ENCODE measurements around the gene POP5. TPM values are rescaled to one million over a fixed set of nuclear protein-coding genes. Genes with fewer than 3 reads are reported as not detected.

Gene POP5
- total and polyA plus RNA-seq, 2 of the 4 experiments (the other 2 are of a cell fraction), result 69.5 to 99.4 TPM

GRCh38 chr12:120542166-120542565 is 39.0 kb downstream of the POP5 start:
- 100% methylated on average over 2 of the region's 5 CpGs; no CpG with 5 or more reads in 1 of the 2 experiments for WGBS, 2 experiments (ENCODE audit: extremely low coverage in 2 of 2, insufficient read length in 1 of 2)
- CTCF ChIA-PET, result no interaction called here
- no peak overlapping the region for H2BK15ac ChIP-seq (ENCODE audit: low read depth, low read length)

More at GRCh38 chr12:120542166-120542565, 39.0 kb downstream of the POP5 start:
- no peak overlapping the region for H2BK5ac ChIP-seq (ENCODE audit: low read depth, low read length, poor library complexity, severe bottlenecking)
- peaks cover 28 to 74% of the 10 kb centered on the region in 2 experiments for H3K79me1 ChIP-seq (ENCODE audit: low read depth in 1 of 2, low read length in 2 of 2)
- H2AK5ac ChIP-seq (ENCODE audit: low read depth, low read length), result no peak overlapping the region
- dilution Hi-C loops (cut with HindIII; ENCODE audit: low sequenced_read_pairs, unreplicated experiment) (no loop called here), in situ Hi-C loops (cut with MboI; ENCODE audit: low sequenced_read_pairs) (no loop called here), intact Hi-C loops (cut with micrococcal nuclease) (no loop called here)
- no peak overlapping the region for H4K5ac ChIP-seq (ENCODE audit: low read depth, low read length)
- H3K4me3 ChIP-seq (ENCODE audit: insufficient read depth, low read depth, low read length), result no peak overlapping the region
- no peak overlapping the region for H2BK20ac ChIP-seq (ENCODE audit: low read depth, low read length)
- H3K23ac ChIP-seq (ENCODE audit: low read depth, low read length), result no peak overlapping the region
- H3K4me1 ChIP-seq (ENCODE audit: control insufficient read depth, insufficient read depth, low read length), result peaks cover 4% of the 10 kb centered on the region; the same call in 1 of the 2 replicates
- H2AK9ac ChIP-seq (replicated peaks; ENCODE audit: low read depth, low read length, poor library complexity), result no peak overlapping the region
- H3K9ac ChIP-seq (ENCODE audit: low read depth, low read length), result no peak overlapping the region
- no peak overlapping the region for H3K18ac ChIP-seq (ENCODE audit: low read depth, low read length)
- no peak overlapping the region for H4K91ac ChIP-seq (ENCODE audit: insufficient read depth, low read depth, low read length)
- no peak overlapping the region for H3K56ac ChIP-seq (ENCODE audit: extremely low read depth, insufficient read depth, low read length)
- POLR2A ChIA-PET (ENCODE audit: unreplicated experiment), result no interaction called here
- peaks cover 83% of the 10 kb centered on the region for H4K20me1 ChIP-seq (ENCODE audit: insufficient read depth, low read length)
- BruUV-seq (replicated peaks), result no TSS peak
- no peak overlapping the region for H3K4ac ChIP-seq (ENCODE audit: low read depth, low read length)
- no peak for ATAC-seq (ENCODE audit: low read depth)
- H3K14ac ChIP-seq (replicated peaks; ENCODE audit: low read depth, low read length), result no peak overlapping the region
- H2AFZ ChIP-seq (replicated peaks; ENCODE audit: low read length, poor library complexity), result no peak overlapping the region
- H2BK120ac ChIP-seq (ENCODE audit: low read depth, low read length), result no peak overlapping the region
- peaks cover 9% of the 10 kb centered on the region for H3K36me3 ChIP-seq (ENCODE audit: control insufficient read depth, insufficient read depth, low read length)
- H3K9me1 ChIP-seq (ENCODE audit: insufficient read depth, low read length), result peaks cover 15% of the 10 kb centered on the region
- no peaks in the 10 kb centered on the region for H3K9me3 ChIP-seq (ENCODE audit: control insufficient read depth, insufficient read depth, low read length)
- no peaks in the 10 kb centered on the region for H3K27me3 ChIP-seq (ENCODE audit: control insufficient read depth, insufficient read depth, low read length)
- H4K8ac ChIP-seq (ENCODE audit: low read depth in 2 of 2, low read length in 2 of 2), result no peak overlapping the region
- H3K4me2 ChIP-seq (ENCODE audit: low read depth, low read length), result no peak overlapping the region
- DNase-seq, result no peak
- no peak for TF ChIP-seq RAD21 (IDR thresholded peaks at IDR 0.05; ENCODE audit: low read length)
- no peak for TF ChIP-seq RCOR1 (IDR thresholded peaks at IDR 0.05; ENCODE audit: insufficient replicate concordance, low read length)
- no peak for TF ChIP-seq CTCF (conservative IDR thresholded peaks at IDR 0.05; ENCODE audit: low read depth, low read length)
- TF ChIP-seq CEBPB (IDR thresholded peaks at IDR 0.05; ENCODE audit: low read depth, low read length), result no peak
- no peak for TF ChIP-seq FOS (IDR thresholded peaks at IDR 0.05; ENCODE audit: low read depth, low read length)
- no peak for TF ChIP-seq NFE2L2 (IDR thresholded peaks at IDR 0.05; ENCODE audit: low read depth, low read length)
- no peak for TF ChIP-seq USF2 (IDR thresholded peaks at IDR 0.05; ENCODE audit: low read depth, low read length)
- no peak for TF ChIP-seq SMC3 (IDR thresholded peaks at IDR 0.05; ENCODE audit: low read depth, low read length)
- no peak for TF ChIP-seq ELK1 (IDR thresholded peaks at IDR 0.05; ENCODE audit: borderline replicate concordance, low read depth, low read length)
- no peak for TF ChIP-seq CHD1 (IDR thresholded peaks at IDR 0.05; ENCODE audit: low read depth, low read length)
- TF ChIP-seq RFX5 (IDR thresholded peaks at IDR 0.05; ENCODE audit: low read depth, low read length), result no peak
- TF ChIP-seq BHLHE40 (IDR thresholded peaks at IDR 0.05; ENCODE audit: low read depth, low read length), result no peak
- TF ChIP-seq MAFK (IDR thresholded peaks at IDR 0.05; ENCODE audit: low read depth, low read length), result no peak
- no peak for TF ChIP-seq POLR2A (IDR thresholded peaks at IDR 0.05; ENCODE audit: low read depth, low read length)
- no peak for TF ChIP-seq MAZ (IDR thresholded peaks at IDR 0.05; ENCODE audit: borderline replicate concordance, low read depth, low read length)
- TF ChIP-seq MXI1 (IDR thresholded peaks at IDR 0.05; ENCODE audit: borderline replicate concordance, low read depth, low read length), result no peak
- no peak overlapping the region for H3K27ac ChIP-seq (ENCODE audit: insufficient read depth, low read length)

All from IMR-90 (cell line).